HepG2 (cell line): ENCODE results near the gene RCC1. TPM values are rescaled to one million over a fixed set of nuclear protein-coding genes. Genes with fewer than 3 reads are reported as not detected.

ENCODE experiments used
- ETV6 ChIP-seq: sonication (generic); formaldehyde crosslinking; conservative IDR thresholded peaks from 2 replicates; pipeline ENCODE4 v1.4.0; 2020; ENCODE audit warnings: missing genetic modification reagents
- KDM3A ChIP-seq: IDR thresholded peaks from 2 replicates; pipeline ENCODE4 v1.6.1; 2018; ENCODE audit warnings: low read depth, missing compliant biosample characterization
- KLF16 ChIP-seq, 2 experiments: sonication (generic) in 1 of 2; formaldehyde crosslinking in 1 of 2; IDR thresholded peaks; 2 replicates each; pipeline versions ENCODE4 v1.6.1 to v1.8.0; 2016 to 2023; ENCODE audit warnings: missing genetic modification reagents in 2 of 2, missing compliant biosample characterization in 1 of 2
- NKX3-1 ChIP-seq: sonication (generic); formaldehyde crosslinking; IDR thresholded peaks from 2 replicates; pipeline ENCODE4 v1.5.0; 2020; ENCODE audit warnings: missing genetic modification reagents
- SYNCRIP ChIP-seq: fragments of 200-400 bp; formaldehyde crosslinking; IDR thresholded peaks from 2 replicates; pipeline ENCODE4 v1.6.1; 2018; ENCODE audit warnings: mild to moderate bottlenecking, low read depth, low read length; ENCODE audit not compliant: insufficient read depth
- XBP1 ChIP-seq: sonication (generic); formaldehyde crosslinking; IDR thresholded peaks from 2 replicates; pipeline ENCODE4 v1.5.0; 2020; ENCODE audit warnings: missing genetic modification reagents
- ZNF230 ChIP-seq: sonication (generic); formaldehyde crosslinking; IDR thresholded peaks from 2 replicates; pipeline ENCODE4 v1.4.0; 2020; ENCODE audit warnings: mild to moderate bottlenecking, missing genetic modification reagents
- ZNF773 ChIP-seq: sonication (generic); formaldehyde crosslinking; IDR thresholded peaks from 2 replicates; pipeline ENCODE4 v1.4.0; 2020; ENCODE audit warnings: missing genetic modification reagents, borderline replicate concordance
- polyA plus RNA-seq, 8 experiments: library from polyadenylated mRNA; depleted of rRNA in 3 of 8; stranded (reverse) in 7 of 8; unstranded in 1 of 8; fragments of >200 nt; fragmentation: Illumina TruSeq in 4 of 8; extraction: Trizol in 4 of 8; gene quantifications; 2 replicates each; pipeline versions ENCODE4 v1.2.1 to v1.2.3, GENCODE V29; 2011 to 2016; ENCODE audit warnings: low read depth in 4 of 8, missing spikeins in 1 of 8, mixed read lengths in 1 of 8; ENCODE audit not compliant: insufficient read depth in 1 of 8
- total RNA-seq, 5 experiments: library from RNA; depleted of rRNA; stranded (reverse); fragments of >200 nt; fragmentation: Illumina TruSeq; extraction: Trizol; gene quantifications; 2 replicates each; pipeline ENCODE4 v1.2.3, GENCODE V29; 2016; ENCODE audit warnings: low read depth in 1 of 5
- TF ChIP-seq, protein P1 (sequence below): sonication (generic); formaldehyde crosslinking; IDR thresholded peaks from 2 replicates; pipeline ENCODE4 v1.4.0; 2020; ENCODE audit warnings: mild to moderate bottlenecking, missing genetic modification reagents
- TF ChIP-seq, protein P2 (sequence below), 2 experiments: sonication (generic) in 1 of 2; formaldehyde crosslinking in 1 of 2; IDR thresholded peaks; 2 replicates each; pipeline versions ENCODE4 v1.4.0 to v1.6.1; 2016 to 2020; ENCODE audit warnings: borderline replicate concordance in 1 of 2, low read depth in 1 of 2, mild to moderate bottlenecking in 1 of 2, missing genetic modification reagents in 1 of 2
- TF ChIP-seq, protein P3 (sequence below): sonication (generic); formaldehyde crosslinking; IDR thresholded peaks from 2 replicates; pipeline ENCODE4 v1.8.1; 2023; ENCODE audit warnings: mild to moderate bottlenecking, inconsistent platforms, moderate library complexity, missing genetic modification reagents, borderline replicate concordance
- TF ChIP-seq, protein P4 (sequence below): sonication (generic); formaldehyde crosslinking; IDR thresholded peaks from 2 replicates; pipeline ENCODE4 v1.8.1; 2023; ENCODE audit warnings: mild to moderate bottlenecking, missing genetic modification reagents
- TF ChIP-seq, protein P5 (sequence below): sonication (generic); formaldehyde crosslinking; IDR thresholded peaks from 2 replicates; pipeline ENCODE4 v1.4.0; 2020; ENCODE audit warnings: mild to moderate bottlenecking, low read depth, missing genetic modification reagents

RCC1 gene
- total and polyA plus RNA-seq, 2 of the 13 experiments (the other 11 are each of a cell fraction or from before 2014, with no cell fraction given) = 47.2 to 80.8 TPM

DNA sequence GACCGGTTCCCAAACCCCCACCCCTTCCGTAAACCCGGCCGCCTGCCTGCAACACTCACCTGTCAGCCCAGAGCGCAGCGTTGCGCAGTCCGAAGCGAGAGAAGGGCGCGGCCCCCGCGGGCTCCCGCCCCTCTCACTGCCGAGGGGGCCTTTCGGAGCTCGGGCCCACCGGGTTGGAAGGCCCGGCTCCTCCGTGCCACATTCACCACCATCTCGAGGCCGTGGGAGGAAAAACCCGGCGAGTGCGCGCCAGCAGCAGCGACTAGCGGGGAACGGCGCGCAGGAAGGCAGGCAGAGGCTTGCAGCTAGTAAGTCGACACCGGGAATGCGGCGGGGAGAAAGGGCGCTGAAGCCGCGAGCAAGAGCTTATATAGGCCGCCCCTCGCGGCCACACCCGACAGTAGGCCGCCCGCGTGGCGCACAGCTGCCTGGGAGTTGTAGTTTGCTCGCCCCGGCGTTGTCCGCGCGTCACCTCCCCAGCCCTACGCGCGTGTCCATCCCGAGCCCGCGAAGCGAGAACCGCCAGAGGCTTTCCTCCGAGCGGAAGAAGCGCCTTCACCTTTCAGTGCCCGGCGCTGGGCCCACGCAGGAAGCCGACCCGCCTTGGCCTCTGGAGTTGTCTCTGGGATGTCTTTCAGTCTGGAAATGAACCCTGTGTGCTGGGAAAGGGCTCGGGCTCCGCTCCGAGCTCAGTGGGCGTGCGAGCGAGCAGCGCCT is 75.8 kb downstream of the RCC1 start (continued):
- TF ChIP-seq, protein P1, sequence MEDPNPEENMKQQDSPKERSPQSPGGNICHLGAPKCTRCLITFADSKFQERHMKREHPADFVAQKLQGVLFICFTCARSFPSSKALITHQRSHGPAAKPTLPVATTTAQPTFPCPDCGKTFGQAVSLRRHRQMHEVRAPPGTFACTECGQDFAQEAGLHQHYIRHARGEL (CRISPR knock-in tag) = 0 out of 2 replicates have a peak, but pooled peaks have one; percentile 27
- TF ChIP-seq KDM3A (peak; percentile 55), XBP1 (peak; percentile 51), NKX3-1 (CRISPR knock-in tag) (peak; percentile 79; the same call in 1 of the 2 replicates), ZNF230 (CRISPR knock-in tag) (peak; percentile 73; the same call in 1 of the 2 replicates), KLF16 (CRISPR knock-in tag; IDR thresholded peaks at IDR 0.05) (peak in 1 of 2 experiments; percentile 97; a peak in 2 of 4 replicates), ETV6 (CRISPR knock-in tag) (peak; percentile 85; the same call in 1 of the 2 replicates), SYNCRIP (no peak), ZNF773 (CRISPR knock-in tag) (peak; percentile 60; the same call in 1 of the 2 replicates)
- TF ChIP-seq, protein P2, sequence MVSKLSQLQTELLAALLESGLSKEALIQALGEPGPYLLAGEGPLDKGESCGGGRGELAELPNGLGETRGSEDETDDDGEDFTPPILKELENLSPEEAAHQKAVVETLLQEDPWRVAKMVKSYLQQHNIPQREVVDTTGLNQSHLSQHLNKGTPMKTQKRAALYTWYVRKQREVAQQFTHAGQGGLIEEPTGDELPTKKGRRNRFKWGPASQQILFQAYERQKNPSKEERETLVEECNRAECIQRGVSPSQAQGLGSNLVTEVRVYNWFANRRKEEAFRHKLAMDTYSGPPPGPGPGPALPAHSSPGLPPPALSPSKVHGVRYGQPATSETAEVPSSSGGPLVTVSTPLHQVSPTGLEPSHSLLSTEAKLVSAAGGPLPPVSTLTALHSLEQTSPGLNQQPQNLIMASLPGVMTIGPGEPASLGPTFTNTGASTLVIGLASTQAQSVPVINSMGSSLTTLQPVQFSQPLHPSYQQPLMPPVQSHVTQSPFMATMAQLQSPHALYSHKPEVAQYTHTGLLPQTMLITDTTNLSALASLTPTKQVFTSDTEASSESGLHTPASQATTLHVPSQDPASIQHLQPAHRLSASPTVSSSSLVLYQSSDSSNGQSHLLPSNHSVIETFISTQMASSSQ (IDR thresholded peaks at IDR 0.05; ENCODE audit: low read depth) = no peak
- TF ChIP-seq, protein P2 (CRISPR knock-in tag; IDR thresholded peaks at IDR 0.05; ENCODE audit: borderline replicate concordance) = peak; percentile 49; the same call in 1 of the 2 replicates
- TF ChIP-seq, protein P3, sequence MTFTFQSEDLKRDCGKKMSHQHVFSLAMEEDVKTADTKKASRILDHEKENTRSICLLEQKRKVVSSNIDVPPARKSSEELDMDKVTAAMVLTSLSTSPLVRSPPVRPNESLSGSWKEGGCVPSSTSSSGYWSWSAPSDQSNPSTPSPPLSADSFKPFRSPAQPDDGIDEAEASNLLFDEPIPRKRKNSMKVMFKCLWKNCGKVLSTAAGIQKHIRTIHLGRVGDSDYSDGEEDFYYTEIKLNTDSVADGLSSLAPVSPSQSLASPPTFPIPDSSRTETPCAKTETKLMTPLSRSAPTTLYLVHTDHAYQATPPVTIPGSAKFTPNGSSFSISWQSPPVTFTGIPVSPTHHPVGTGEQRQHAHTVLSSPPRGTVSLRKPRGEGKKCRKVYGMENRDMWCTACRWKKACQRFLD = peak; percentile 78; the same call in 1 of the 2 replicates
- TF ChIP-seq, protein P4, sequence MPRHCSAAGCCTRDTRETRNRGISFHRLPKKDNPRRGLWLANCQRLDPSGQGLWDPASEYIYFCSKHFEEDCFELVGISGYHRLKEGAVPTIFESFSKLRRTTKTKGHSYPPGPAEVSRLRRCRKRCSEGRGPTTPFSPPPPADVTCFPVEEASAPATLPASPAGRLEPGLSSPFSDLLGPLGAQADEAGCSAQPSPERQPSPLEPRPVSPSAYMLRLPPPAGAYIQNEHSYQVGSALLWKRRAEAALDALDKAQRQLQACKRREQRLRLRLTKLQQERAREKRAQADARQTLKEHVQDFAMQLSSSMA = peak; percentile 73; the same call in 1 of the 2 replicates
- TF ChIP-seq, protein P5, sequence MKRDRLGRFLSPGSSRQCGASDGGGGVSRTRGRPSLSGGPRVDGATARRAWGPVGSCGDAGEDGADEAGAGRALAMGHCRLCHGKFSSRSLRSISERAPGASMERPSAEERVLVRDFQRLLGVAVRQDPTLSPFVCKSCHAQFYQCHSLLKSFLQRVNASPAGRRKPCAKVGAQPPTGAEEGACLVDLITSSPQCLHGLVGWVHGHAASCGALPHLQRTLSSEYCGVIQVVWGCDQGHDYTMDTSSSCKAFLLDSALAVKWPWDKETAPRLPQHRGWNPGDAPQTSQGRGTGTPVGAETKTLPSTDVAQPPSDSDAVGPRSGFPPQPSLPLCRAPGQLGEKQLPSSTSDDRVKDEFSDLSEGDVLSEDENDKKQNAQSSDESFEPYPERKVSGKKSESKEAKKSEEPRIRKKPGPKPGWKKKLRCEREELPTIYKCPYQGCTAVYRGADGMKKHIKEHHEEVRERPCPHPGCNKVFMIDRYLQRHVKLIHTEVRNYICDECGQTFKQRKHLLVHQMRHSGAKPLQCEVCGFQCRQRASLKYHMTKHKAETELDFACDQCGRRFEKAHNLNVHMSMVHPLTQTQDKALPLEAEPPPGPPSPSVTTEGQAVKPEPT (CRISPR knock-in tag) = peak; percentile 51; the same call in 1 of the 2 replicates
